ENCODE data around the gene ULK3. TPM values are rescaled to one million over a fixed set of nuclear protein-coding genes. Genes with fewer than 3 reads are reported as not detected.

The ULK3 gene, protein sequence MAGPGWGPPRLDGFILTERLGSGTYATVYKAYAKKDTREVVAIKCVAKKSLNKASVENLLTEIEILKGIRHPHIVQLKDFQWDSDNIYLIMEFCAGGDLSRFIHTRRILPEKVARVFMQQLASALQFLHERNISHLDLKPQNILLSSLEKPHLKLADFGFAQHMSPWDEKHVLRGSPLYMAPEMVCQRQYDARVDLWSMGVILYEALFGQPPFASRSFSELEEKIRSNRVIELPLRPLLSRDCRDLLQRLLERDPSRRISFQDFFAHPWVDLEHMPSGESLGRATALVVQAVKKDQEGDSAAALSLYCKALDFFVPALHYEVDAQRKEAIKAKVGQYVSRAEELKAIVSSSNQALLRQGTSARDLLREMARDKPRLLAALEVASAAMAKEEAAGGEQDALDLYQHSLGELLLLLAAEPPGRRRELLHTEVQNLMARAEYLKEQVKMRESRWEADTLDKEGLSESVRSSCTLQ
- total RNA-seq (2021) (34.4 to 38.9 TPM (median 37.4 TPM) in 3 replicates), Bru-seq, nascent RNA (percentile 64 among the genes with signal in this experiment)
- long read RNA-seq, experiment 1, transcript ULK3-222 (15 exons, 2,951 nt), result minor isoform, 26 of 176 reads
- long read RNA-seq, experiment 1, transcript ULK3-224 (17 exons, 2,674 nt), result minor isoform, 6 of 176 reads
- long read RNA-seq, experiment 1, transcript ULK3-201 (16 exons, 2,623 nt), result major isoform, 50 of 176 reads
- long read RNA-seq, experiment 1, partial matches to known transcripts, result 15 of 176 reads
- long read RNA-seq, experiment 1, other reads (novel, unspliced or antisense), result 76 of 176 reads
- long read RNA-seq, experiment 2, partial matches to known transcripts, result 10 of 27 reads
- long read RNA-seq, experiment 2, other reads (novel, unspliced or antisense), result 11 of 27 reads
- long read RNA-seq, experiment 3, partial matches to known transcripts, result 2 of 8 reads
- long read RNA-seq, experiment 3, other reads (novel, unspliced or antisense), result 5 of 8 reads

DNA sequence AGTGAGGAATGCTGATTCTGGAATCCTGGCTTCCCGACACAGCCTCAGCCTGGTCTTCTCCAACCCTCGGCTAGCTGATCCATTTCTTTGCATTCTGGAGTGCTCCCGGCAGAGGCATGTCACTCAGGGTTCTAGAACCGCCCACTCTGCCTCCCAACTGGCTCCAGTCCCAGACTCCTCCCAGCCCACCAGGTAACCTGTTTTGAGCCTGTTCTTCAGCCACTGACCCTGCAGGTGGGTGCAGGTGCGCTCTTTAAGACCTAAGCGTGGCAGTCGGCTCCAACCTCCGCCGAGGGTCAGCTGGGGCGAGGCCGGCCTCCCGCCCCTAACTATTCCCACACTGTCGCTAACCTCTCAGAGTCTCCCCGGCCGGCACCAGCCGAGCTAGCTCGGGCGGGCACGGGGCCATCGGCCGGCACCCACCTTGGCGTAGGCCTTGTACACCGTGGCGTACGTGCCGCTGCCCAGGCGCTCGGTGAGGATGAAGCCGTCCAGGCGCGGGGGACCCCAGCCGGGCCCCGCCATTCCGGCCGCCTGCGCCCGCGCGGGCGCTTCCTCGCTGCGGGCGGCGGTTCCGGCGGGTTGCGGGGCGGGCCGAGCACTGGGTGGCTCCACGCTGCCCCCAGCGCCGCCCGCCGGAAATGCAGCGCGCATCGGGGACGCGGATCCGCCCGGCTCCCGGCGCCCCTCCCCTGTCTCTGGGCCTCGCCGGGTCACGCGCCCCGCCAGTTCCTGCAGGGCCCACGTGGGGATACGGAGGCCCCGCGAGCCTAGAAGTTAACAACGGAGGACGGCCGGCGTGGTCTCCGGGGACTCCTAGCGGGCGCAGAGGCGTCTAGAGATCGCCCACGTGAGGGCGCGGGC, at the start of gene ULK3:
Gene ULK3, minus strand, starts transcription at position 576 of the 864 bp plus-strand sequence. Its CDS starts 51 bp downstream, at position 525.
- peaks cover 21% of the 10 kb centered on the region for H3K4me1 Mint-ChIP-seq
- CTCF ChIA-PET, result interaction anchor here (0.6 to 5.1 kb wide), 30 partner anchors 13 to 212 kb away, joined by 3 to 34 read pairs (median 4); partner anchors contain the start of genes CPLX3, CSK, CYP1A1 and FAM219B
- peak; percentile 87 for DNase-seq (ENCODE audit: low spot score)
- H3K4me3 Mint-ChIP-seq, result peak within 1 kb of the TSS; percentile 87
- H3K9me3 Mint-ChIP-seq, result no peaks in the 10 kb centered on the region
- H3K36me3 Mint-ChIP-seq, result peaks cover 6% of the 10 kb centered on the region
- POLR2A ChIA-PET, result interaction anchor here (0.6 to 1.6 kb wide), 8 partner anchors 13 to 83 kb away, joined by 3 to 8 read pairs (median 4); partner anchors contain the start of genes CPLX3 and FAM219B
- H3K27me3 Mint-ChIP-seq (ENCODE audit: low read depth), result no peaks in the 10 kb centered on the region
- H3K27ac Mint-ChIP-seq, result peak within 1 kb of the TSS; percentile 91
- peak; percentile 87 for ATAC-seq
- no peak for TF ChIP-seq ZNF121 (CRISPR knock-in tag; IDR thresholded peaks at IDR 0.05)
- TF ChIP-seq CBFB (CRISPR knock-in tag; IDR thresholded peaks at IDR 0.05; ENCODE audit: low read depth), result 0 out of 2 replicates have a peak, but pooled peaks have one; percentile 39
- TF ChIP-seq JUN (CRISPR knock-in tag; IDR thresholded peaks at IDR 0.05), result peak; percentile 78; the same call in 1 of the 2 replicates
- no peak for TF ChIP-seq ZNF232 (CRISPR knock-in tag; IDR thresholded peaks at IDR 0.05)
- no peak for TF ChIP-seq ELF4 (CRISPR knock-in tag; IDR thresholded peaks at IDR 0.05; ENCODE audit: low read depth)
- peak; percentile 93 for TF ChIP-seq ARID4B (CRISPR knock-in tag; IDR thresholded peaks at IDR 0.05; ENCODE audit: borderline replicate concordance)
- TF ChIP-seq FOXK1 (CRISPR knock-in tag; IDR thresholded peaks at IDR 0.05), result no peak
- peak; percentile 85; the same call in 1 of the 2 replicates for TF ChIP-seq ZNF219 (CRISPR knock-in tag; IDR thresholded peaks at IDR 0.05; ENCODE audit: borderline replicate concordance)
- peak; percentile 84 for TF ChIP-seq ESRRA (CRISPR knock-in tag; IDR thresholded peaks at IDR 0.05; ENCODE audit: borderline replicate concordance)
- TF ChIP-seq IRF2 (CRISPR knock-in tag; IDR thresholded peaks at IDR 0.05; ENCODE audit: borderline replicate concordance, low read depth), result no peak
- no peak for TF ChIP-seq NR2C2 (CRISPR knock-in tag; IDR thresholded peaks at IDR 0.05)
- TF ChIP-seq HMGA2 (CRISPR knock-in tag; IDR thresholded peaks at IDR 0.05), result no peak
- TF ChIP-seq MLX (CRISPR knock-in tag; IDR thresholded peaks at IDR 0.05), result no peak; the same call in 1 of the 2 replicates
- no peak for TF ChIP-seq NR3C1 (CRISPR knock-in tag; conservative IDR thresholded peaks at IDR 0.05; ENCODE audit: low read depth)
- no peak for TF ChIP-seq EMX1 (CRISPR knock-in tag; IDR thresholded peaks at IDR 0.05)
- no peak for TF ChIP-seq ATF6 (CRISPR knock-in tag; IDR thresholded peaks at IDR 0.05)
- TF ChIP-seq GRHL2 (CRISPR knock-in tag; IDR thresholded peaks at IDR 0.05; ENCODE audit: insufficient replicate concordance, severe bottlenecking), result no peak
- TF ChIP-seq, protein P1, sequence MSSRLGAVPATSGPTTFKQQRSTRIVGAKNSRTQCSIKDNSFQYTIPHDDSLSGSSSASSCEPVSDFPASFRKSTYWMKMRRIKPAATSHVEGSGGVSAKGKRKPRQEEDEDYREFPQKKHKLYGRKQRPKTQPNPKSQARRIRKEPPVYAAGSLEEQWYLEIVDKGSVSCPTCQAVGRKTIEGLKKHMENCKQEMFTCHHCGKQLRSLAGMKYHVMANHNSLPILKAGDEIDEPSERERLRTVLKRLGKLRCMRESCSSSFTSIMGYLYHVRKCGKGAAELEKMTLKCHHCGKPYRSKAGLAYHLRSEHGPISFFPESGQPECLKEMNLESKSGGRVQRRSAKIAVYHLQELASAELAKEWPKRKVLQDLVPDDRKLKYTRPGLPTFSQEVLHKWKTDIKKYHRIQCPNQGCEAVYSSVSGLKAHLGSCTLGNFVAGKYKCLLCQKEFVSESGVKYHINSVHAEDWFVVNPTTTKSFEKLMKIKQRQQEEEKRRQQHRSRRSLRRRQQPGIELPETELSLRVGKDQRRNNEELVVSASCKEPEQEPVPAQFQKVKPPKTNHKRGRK (CRISPR knock-in tag; IDR thresholded peaks at IDR 0.05; ENCODE audit: borderline replicate concordance), result no peak
- TF ChIP-seq E2F5 (CRISPR knock-in tag; IDR thresholded peaks at IDR 0.05), result 0 out of 2 replicates have a peak, but pooled peaks have one; percentile 48
- TF ChIP-seq GABPB1 (CRISPR knock-in tag; IDR thresholded peaks at IDR 0.05), result 0 out of 2 replicates have a peak, but pooled peaks have one; percentile 25
- no peak for TF ChIP-seq CDX4 (CRISPR knock-in tag; IDR thresholded peaks at IDR 0.05; ENCODE audit: borderline replicate concordance)

Data from WTC11 (cell line).